HepG2 (cell line): ENCODE data around the gene HOXD12. TPM values are rescaled to one million over a fixed set of nuclear protein-coding genes. Genes with fewer than 3 reads are reported as not detected.
A peak's percentile ranks its signal among the peaks of the same experiment; 100 is the strongest.

Experiments used
- FOSL2 ChIP-seq: sonication (generic); formaldehyde crosslinking; IDR thresholded peaks from 2 replicates; pipeline ENCODE4 v1.4.0; 2020; ENCODE audit warnings: missing genetic modification reagents
- FOXC1 ChIP-seq: sonication (generic); formaldehyde crosslinking; IDR thresholded peaks from 2 replicates; pipeline ENCODE4 v1.8.0; 2022; ENCODE audit warnings: mild to moderate bottlenecking, missing genetic modification reagents, borderline replicate concordance
- IRF9 ChIP-seq: sonication (generic); formaldehyde crosslinking; IDR thresholded peaks from 2 replicates; pipeline ENCODE4 v1.8.0; 2022; ENCODE audit warnings: missing genetic modification reagents, mild to moderate bottlenecking, borderline replicate concordance
- KMT2B ChIP-seq: IDR thresholded peaks from 2 replicates; pipeline ENCODE4 v1.6.1; 2016; ENCODE audit warnings: missing genetic modification reagents, missing compliant biosample characterization
- MIER3 ChIP-seq: IDR thresholded peaks from 2 replicates; pipeline ENCODE4 v1.6.1; 2016; ENCODE audit warnings: missing compliant biosample characterization, borderline replicate concordance
- POLR2AphosphoS2 ChIP-seq: IDR thresholded peaks from 2 replicates; pipeline ENCODE4 v1.6.1; 2011; ENCODE audit warnings: low read depth, low read length, improper control_type of control experiment
- RBFOX2 ChIP-seq: fragments of 200-400 bp; formaldehyde crosslinking; IDR thresholded peaks from 2 replicates; pipeline ENCODE4 v1.6.1; 2017; ENCODE audit warnings: low read depth, mild to moderate bottlenecking, low read length
- RXRB ChIP-seq: IDR thresholded peaks from 2 replicates; pipeline ENCODE4 v1.6.1; 2016; ENCODE audit warnings: borderline replicate concordance, missing genetic modification reagents, missing compliant biosample characterization
- SKI ChIP-seq: fragments of 450-650 bp; IDR thresholded peaks from one replicate; pipeline ENCODE4 v1.6.1; 2018; ENCODE audit warnings: mild to moderate bottlenecking; ENCODE audit not compliant: partially characterized antibody
- ZNF281 ChIP-seq: sonication (generic); formaldehyde crosslinking; IDR thresholded peaks from 2 replicates; pipeline ENCODE4 v1.4.0; 2020; ENCODE audit warnings: missing genetic modification reagents, borderline replicate concordance
- ZNF605 ChIP-seq: sonication (generic); formaldehyde crosslinking; IDR thresholded peaks from 2 replicates; pipeline ENCODE4 v1.8.0; 2022; ENCODE audit warnings: mild to moderate bottlenecking, missing genetic modification reagents
- ZNF788 ChIP-seq: sonication (generic); formaldehyde crosslinking; IDR thresholded peaks from 2 replicates; pipeline ENCODE4 v1.5.0; 2020; ENCODE audit warnings: mild to moderate bottlenecking, missing genetic modification reagents, borderline replicate concordance
- ZNF883 ChIP-seq: sonication (generic); formaldehyde crosslinking; IDR thresholded peaks from 2 replicates; pipeline ENCODE4 v1.5.1; 2020; ENCODE audit warnings: mild to moderate bottlenecking, missing genetic modification reagents; ENCODE audit errors: not compliant biosample characterization
- polyA plus RNA-seq, 8 experiments: library from polyadenylated mRNA; depleted of rRNA in 3 of 8; stranded (reverse) in 7 of 8; unstranded in 1 of 8; fragments of >200 nt; fragmentation: Illumina TruSeq in 4 of 8; extraction: Trizol in 4 of 8; gene quantifications; 2 replicates each; pipeline versions ENCODE4 v1.2.1 to v1.2.3, GENCODE V29; 2011 to 2016; ENCODE audit warnings: low read depth in 4 of 8, missing spikeins in 1 of 8, mixed read lengths in 1 of 8; ENCODE audit not compliant: insufficient read depth in 1 of 8
- total RNA-seq, 5 experiments: library from RNA; depleted of rRNA; stranded (reverse); fragments of >200 nt; fragmentation: Illumina TruSeq; extraction: Trizol; gene quantifications; 2 replicates each; pipeline ENCODE4 v1.2.3, GENCODE V29; 2016; ENCODE audit warnings: low read depth in 1 of 5
- TF ChIP-seq, protein P1 (sequence below): sonication (generic); formaldehyde crosslinking; IDR thresholded peaks from 2 replicates; pipeline ENCODE4 v1.5.1; 2020; ENCODE audit warnings: missing genetic modification reagents, mild to moderate bottlenecking, borderline replicate concordance
- TF ChIP-seq, protein P2 (sequence below): sonication (generic); formaldehyde crosslinking; IDR thresholded peaks from 2 replicates; pipeline ENCODE4 v1.4.0; 2020; ENCODE audit warnings: missing genetic modification reagents
- TF ChIP-seq, protein P3 (sequence below): sonication (generic); formaldehyde crosslinking; conservative IDR thresholded peaks from 2 replicates; pipeline ENCODE4 v1.4.0; 2020; ENCODE audit warnings: missing genetic modification reagents
- TF ChIP-seq, protein P4 (sequence below): sonication (generic); formaldehyde crosslinking; IDR thresholded peaks from 2 replicates; pipeline ENCODE4 v1.4.0; 2020; ENCODE audit warnings: missing genetic modification reagents

The HOXD12 gene
- total and polyA plus RNA-seq, 2 of the 13 experiments (the other 11 are each of a cell fraction or from before 2014, with no cell fraction given) = not detected

GRCh38 chr2:176096986-176097819 lies 2.4 kb upstream of the HOXD12 start (continued):
- TF ChIP-seq RBFOX2 (no peak), IRF9 (CRISPR knock-in tag) (no peak), RXRB (CRISPR knock-in tag) (peak; percentile 41; the same call in 1 of the 2 replicates), POLR2AphosphoS2 (no peak), KMT2B (CRISPR knock-in tag) (0 out of 2 replicates have a peak, but pooled peaks have one; percentile 37), ZNF788 (CRISPR knock-in tag) (peak; percentile 75; the same call in 1 of the 2 replicates), ZNF605 (CRISPR knock-in tag) (no peak), FOSL2 (CRISPR knock-in tag) (peak; percentile 41; the same call in 1 of the 2 replicates), MIER3 (CRISPR knock-in tag) (peak; percentile 24; the same call in 1 of the 2 replicates), SKI (no peak), ZNF281 (CRISPR knock-in tag) (0 out of 2 replicates have a peak, but pooled peaks have one; percentile 12), ZNF883 (CRISPR knock-in tag) (peak; percentile 13), FOXC1 (CRISPR knock-in tag) (no peak; the same call in 1 of the 2 replicates)
- TF ChIP-seq, protein P1, sequence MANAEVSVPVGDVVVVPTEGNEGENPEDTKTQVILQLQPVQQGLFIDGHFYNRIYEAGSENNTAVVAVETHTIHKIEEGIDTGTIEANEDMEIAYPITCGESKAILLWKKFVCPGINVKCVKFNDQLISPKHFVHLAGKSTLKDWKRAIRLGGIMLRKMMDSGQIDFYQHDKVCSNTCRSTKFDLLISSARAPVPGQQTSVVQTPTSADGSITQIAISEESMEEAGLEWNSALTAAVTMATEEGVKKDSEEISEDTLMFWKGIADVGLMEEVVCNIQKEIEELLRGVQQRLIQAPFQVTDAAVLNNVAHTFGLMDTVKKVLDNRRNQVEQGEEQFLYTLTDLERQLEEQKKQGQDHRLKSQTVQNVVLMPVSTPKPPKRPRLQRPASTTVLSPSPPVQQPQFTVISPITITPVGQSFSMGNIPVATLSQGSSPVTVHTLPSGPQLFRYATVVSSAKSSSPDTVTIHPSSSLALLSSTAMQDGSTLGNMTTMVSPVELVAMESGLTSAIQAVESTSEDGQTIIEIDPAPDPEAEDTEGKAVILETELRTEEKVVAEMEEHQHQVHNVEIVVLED (CRISPR knock-in tag) = no peak; the same call in 1 of the 2 replicates
- TF ChIP-seq, protein P2, sequence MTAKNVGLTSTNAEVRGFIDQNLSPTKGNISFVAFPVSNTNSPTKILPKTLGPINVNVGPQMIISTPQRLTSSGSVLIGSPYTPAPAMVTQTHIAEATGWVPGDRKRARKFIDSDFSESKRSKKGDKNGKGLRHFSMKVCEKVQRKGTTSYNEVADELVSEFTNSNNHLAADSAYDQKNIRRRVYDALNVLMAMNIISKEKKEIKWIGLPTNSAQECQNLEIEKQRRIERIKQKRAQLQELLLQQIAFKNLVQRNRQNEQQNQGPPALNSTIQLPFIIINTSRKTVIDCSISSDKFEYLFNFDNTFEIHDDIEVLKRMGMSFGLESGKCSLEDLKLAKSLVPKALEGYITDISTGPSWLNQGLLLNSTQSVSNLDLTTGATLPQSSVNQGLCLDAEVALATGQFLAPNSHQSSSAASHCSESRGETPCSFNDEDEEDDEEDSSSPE (CRISPR knock-in tag) = 0 out of 2 replicates have a peak, but pooled peaks have one; percentile 38
- TF ChIP-seq, protein P3, sequence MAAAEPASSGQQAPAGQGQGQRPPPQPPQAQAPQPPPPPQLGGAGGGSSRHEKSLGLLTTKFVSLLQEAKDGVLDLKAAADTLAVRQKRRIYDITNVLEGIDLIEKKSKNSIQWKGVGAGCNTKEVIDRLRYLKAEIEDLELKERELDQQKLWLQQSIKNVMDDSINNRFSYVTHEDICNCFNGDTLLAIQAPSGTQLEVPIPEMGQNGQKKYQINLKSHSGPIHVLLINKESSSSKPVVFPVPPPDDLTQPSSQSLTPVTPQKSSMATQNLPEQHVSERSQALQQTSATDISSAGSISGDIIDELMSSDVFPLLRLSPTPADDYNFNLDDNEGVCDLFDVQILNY (CRISPR knock-in tag) = no peak
- TF ChIP-seq, protein P4, sequence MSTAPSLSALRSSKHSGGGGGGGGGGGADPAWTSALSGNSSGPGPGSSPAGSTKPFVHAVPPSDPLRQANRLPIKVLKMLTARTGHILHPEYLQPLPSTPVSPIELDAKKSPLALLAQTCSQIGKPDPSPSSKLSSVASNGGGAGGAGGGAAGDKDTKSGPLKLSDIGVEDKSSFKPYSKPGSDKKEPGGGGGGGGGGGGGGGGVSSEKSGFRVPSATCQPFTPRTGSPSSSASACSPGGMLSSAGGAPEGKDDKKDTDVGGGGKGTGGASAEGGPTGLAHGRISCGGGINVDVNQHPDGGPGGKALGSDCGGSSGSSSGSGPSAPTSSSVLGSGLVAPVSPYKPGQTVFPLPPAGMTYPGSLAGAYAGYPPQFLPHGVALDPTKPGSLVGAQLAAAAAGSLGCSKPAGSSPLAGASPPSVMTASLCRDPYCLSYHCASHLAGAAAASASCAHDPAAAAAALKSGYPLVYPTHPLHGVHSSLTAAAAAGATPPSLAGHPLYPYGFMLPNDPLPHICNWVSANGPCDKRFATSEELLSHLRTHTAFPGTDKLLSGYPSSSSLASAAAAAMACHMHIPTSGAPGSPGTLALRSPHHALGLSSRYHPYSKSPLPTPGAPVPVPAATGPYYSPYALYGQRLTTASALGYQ (CRISPR knock-in tag) = no peak
